ENCODE results near the gene RCBTB2. TPM values are rescaled to one million over a fixed set of nuclear protein-coding genes. Genes with fewer than 3 reads are reported as not detected.
A peak's percentile ranks its signal among the peaks of the same experiment; 100 is the strongest.

Gene RCBTB2
- total RNA-seq, 1 donor from 2014 or later: 20.1 TPM

DNA sequence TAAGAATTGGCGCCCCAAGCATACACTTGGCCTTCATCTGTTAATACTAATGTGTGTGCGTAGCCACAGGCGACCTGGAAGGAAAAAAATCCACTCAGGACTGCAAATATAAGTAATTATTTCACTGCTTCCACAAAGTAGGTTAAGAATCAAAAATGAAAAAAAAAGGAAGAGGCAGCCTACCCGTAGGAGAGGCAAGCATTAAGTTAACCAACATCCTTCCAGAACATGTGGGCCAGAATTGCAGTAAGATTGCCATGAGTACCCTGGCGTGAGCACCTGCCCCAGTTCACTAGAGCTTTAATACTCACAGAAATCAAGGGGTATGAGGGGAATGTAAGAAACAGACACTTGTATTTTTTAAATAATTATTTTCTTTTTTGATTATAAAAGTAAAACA lies 22.2 kb downstream of the RCBTB2 start:
- H3K36me3 ChIP-seq: peaks cover 8% of the 10 kb centered on the region
- no peaks in the 10 kb centered on the region for H3K27me3 ChIP-seq (ENCODE audit: low read depth)
- no peak overlapping the region for H3K4me3 ChIP-seq
- no peaks in the 10 kb centered on the region for H3K9me3 ChIP-seq
- intact Hi-C loops (cut with DNase I): no loop called here
- ATAC-seq: no peak
- TF ChIP-seq, protein P1, sequence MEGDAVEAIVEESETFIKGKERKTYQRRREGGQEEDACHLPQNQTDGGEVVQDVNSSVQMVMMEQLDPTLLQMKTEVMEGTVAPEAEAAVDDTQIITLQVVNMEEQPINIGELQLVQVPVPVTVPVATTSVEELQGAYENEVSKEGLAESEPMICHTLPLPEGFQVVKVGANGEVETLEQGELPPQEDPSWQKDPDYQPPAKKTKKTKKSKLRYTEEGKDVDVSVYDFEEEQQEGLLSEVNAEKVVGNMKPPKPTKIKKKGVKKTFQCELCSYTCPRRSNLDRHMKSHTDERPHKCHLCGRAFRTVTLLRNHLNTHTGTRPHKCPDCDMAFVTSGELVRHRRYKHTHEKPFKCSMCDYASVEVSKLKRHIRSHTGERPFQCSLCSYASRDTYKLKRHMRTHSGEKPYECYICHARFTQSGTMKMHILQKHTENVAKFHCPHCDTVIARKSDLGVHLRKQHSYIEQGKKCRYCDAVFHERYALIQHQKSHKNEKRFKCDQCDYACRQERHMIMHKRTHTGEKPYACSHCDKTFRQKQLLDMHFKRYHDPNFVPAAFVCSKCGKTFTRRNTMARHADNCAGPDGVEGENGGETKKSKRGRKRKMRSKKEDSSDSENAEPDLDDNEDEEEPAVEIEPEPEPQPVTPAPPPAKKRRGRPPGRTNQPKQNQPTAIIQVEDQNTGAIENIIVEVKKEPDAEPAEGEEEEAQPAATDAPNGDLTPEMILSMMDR (IDR thresholded peaks at IDR 0.05): no peak
- H3K27ac ChIP-seq: no peak overlapping the region
- peaks cover 23% of the 10 kb centered on the region for H3K4me1 ChIP-seq
- no peak for DNase-seq

DNA sequence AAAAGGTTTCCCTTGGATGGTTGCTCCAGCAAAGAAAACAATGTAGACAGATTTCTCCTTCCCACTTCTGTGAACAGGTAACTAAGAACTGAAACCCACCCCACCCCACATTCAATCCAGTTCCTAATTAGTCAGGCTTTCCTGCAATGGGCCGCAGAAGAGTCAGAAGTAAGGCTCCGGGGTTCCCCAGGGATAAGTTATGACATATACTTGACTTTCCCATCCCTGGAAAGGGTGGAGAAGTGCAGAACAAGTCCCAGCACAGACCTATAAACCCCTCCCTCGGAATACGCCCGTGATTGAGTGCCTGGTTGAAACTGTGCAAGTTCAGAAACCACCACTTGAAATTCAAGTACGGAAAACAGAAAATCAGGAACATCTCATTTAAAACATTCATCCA lies 24.9 kb downstream of the RCBTB2 start:
- H3K4me1 ChIP-seq: peaks cover 32% of the 10 kb centered on the region
- H3K27ac ChIP-seq: no peak overlapping the region
- intact Hi-C loops (cut with DNase I): no loop called here
- no peak for ATAC-seq
- H3K9me3 ChIP-seq: no peaks in the 10 kb centered on the region
- H3K4me3 ChIP-seq: no peak overlapping the region
- no peaks in the 10 kb centered on the region for H3K27me3 ChIP-seq (ENCODE audit: low read depth)
- no peak for DNase-seq
- TF ChIP-seq, protein P1 (IDR thresholded peaks at IDR 0.05): no peak
- peaks cover 8% of the 10 kb centered on the region for H3K36me3 ChIP-seq

DNA sequence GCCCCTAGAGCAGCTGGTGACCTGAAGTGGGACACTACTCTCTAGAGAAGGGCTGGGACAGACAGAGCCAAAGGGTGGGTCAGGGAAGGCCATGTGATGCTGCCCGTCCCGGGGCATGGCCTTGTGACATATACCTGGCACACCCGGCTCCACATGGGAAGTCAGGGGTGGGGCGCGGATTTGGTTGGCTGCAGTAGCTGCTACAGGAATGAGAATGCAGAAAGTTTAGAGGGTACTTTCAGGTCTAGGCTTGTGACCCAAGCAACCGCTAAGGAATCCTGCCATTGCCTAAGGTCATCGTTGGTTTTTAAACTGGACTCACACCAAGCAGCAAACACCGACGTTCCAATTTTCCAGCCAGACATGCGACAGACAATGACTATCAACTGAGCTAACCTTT lies 25.9 kb downstream of the RCBTB2 start:
- peaks cover 6% of the 10 kb centered on the region for H3K36me3 ChIP-seq
- DNase-seq (no peak), ATAC-seq (peak in 1 of 2 donors; percentile 15)
- H3K9me3 ChIP-seq: no peaks in the 10 kb centered on the region
- peaks cover 32% of the 10 kb centered on the region for H3K4me1 ChIP-seq
- H3K27me3 ChIP-seq (ENCODE audit: low read depth): no peaks in the 10 kb centered on the region
- TF ChIP-seq, protein P1 (IDR thresholded peaks at IDR 0.05): no peak
- intact Hi-C loops (cut with DNase I): no loop called here
- H3K4me3 ChIP-seq: no peak overlapping the region
- H3K27ac ChIP-seq: peak overlapping the region; percentile 80

DNA sequence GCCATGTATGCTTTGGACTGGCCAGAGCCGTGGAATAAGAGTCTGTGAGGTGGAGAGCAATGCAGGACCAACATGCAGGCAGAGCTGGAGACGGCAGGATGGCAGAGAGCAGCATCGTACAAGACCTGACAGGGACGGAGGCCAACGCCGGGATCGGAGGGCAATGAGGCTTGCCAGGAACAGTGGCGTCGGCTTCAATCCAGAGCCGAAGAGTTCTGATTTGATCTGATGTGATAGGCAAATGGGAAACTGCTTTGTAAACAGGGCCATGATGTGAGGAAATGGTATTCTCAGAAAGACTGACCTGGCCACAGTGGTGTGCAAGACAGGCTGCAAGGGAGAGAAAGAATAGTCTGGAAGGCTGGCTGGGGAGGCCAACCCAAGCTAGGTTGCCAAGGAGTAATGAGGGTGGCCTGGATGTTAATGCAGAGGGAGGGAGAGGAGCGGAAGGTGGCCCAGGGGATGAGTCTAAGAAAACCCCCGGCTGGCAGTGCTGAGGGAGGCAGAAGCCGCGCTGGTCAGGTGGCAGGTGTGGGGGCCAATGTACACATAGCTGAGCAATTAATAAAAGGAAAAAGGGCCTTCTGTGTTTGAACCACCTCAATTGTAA lies 26.7 kb downstream of the RCBTB2 start:
- Histone ChIP-seq H3K27me3 (ENCODE audit: low read depth) (no peaks in the 10 kb centered on the region), H3K36me3 (no peaks in the 10 kb centered on the region), H3K4me3 (peak overlapping the region; percentile 4), H3K9me3 (no peaks in the 10 kb centered on the region), H3K4me1 (peaks cover 32% of the 10 kb centered on the region), H3K27ac (peak overlapping the region; percentile 80)
- peak; percentile 27 to 37 for ATAC-seq
- no peak for DNase-seq
- intact Hi-C loops (cut with DNase I): no loop called here
- TF ChIP-seq, protein P1 (IDR thresholded peaks at IDR 0.05): no peak

DNA sequence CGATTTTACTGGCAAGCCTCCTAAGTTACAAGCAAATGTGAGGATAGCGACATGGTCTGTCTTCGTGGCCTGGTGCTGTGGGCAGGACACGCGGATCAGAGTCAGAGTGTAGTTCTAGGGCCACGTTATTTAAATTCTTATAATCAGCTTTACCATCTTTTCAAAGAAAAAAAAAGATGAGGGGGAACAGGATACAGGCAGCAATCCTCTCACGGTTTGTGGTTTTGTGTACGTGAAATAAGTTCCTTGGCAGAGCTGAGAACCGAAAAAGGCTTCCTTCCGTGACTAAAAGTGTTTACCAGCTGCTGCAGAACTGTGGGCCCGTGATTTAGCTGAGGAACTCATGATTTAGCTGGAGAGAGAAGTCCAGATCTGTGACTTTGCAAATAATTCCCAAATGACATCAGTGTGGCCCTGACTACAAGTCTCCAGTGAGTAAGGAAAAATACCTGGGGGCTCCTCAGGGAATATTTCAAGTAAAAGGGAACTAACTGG lies 27.2 kb downstream of the RCBTB2 start:
- ATAC-seq: peak; percentile 50 to 67
- TF ChIP-seq, protein P1 (IDR thresholded peaks at IDR 0.05): no peak
- intact Hi-C loops (cut with DNase I): no loop called here
- Histone ChIP-seq H3K36me3 (no peaks in the 10 kb centered on the region), H3K4me3 (peak overlapping the region; percentile 4), H3K9me3 (no peaks in the 10 kb centered on the region), H3K27ac (peak overlapping the region; percentile 80), H3K27me3 (ENCODE audit: low read depth) (no peaks in the 10 kb centered on the region), H3K4me1 (peaks cover 35% of the 10 kb centered on the region)
- DNase-seq: no peak

Data from lower lobe of right lung (tissue), 2 donors.